T-cell (primary cell): Measurements from ENCODE around the gene S1PR4. TPM values are rescaled to one million over a fixed set of nuclear protein-coding genes. Genes with fewer than 3 reads are reported as not detected.

Source experiments
- ATAC-seq, 4 experiments: fragments of 200-7000 bp in 3 of 4; fragments of 150-1000 bp in 1 of 4; cut with Tn5 transposase; replicated peaks in 1 of 4; 1 replicate in 3 of 4; 2 replicates in 1 of 4; pipeline ENCODE4 v1.10.0; 2021; ENCODE audit warnings: moderate library complexity in 3 of 4, mild to moderate bottlenecking in 2 of 4, moderate number of reproducible peaks in 1 of 4
- CTCF ChIA-PET, 2 donors: fragments of 300-600 bp; sonication (Branson Sonifier 250); formaldehyde crosslinking; loops; one replicate each; lab custom pipeline; 2022; ENCODE audit warnings: antibody characterized with exemption in 2 of 2; lab: Charles Lee
- POLR2A ChIA-PET, 2 donors: fragments of 300-600 bp; sonication (Branson Sonifier 250); formaldehyde crosslinking; loops; one replicate each; lab custom pipeline; 2022; ENCODE audit warnings: antibody characterized with exemption in 2 of 2; lab: Charles Lee
- DNase-seq, 35 experiments: peaks; one replicate each; pipeline versions ENCODE4 v3.0.0 to v3.0.0-alpha.2; 2013 to 2023
- H3K27ac ChIP-seq: one replicate; pipeline ENCODE4 v1.5.1; 2013; ENCODE audit warnings: low read length
- H3K27me3 ChIP-seq, 2 experiments: replicated peaks in 1 of 2; 1 replicate in 1 of 2; 2 replicates in 1 of 2; pipeline versions ENCODE4 v1.6.1 to v1.7.0; 2013; ENCODE audit warnings: low read length in 1 of 2, mixed read lengths in 1 of 2; ENCODE audit not compliant: control insufficient read depth in 2 of 2, insufficient read depth in 2 of 2; ENCODE audit errors: extremely low read depth in 1 of 2
- H3K36me3 ChIP-seq, 2 donors: 1 replicate in 1 of 2; 2 replicates in 1 of 2; pipeline versions ENCODE4 v1.6.1 to v1.7.0; 2013; ENCODE audit warnings: low read length in 1 of 2; ENCODE audit not compliant: control insufficient read depth in 2 of 2, insufficient read depth in 1 of 2; ENCODE audit errors: extremely low read depth in 1 of 2
- H3K4me1 ChIP-seq, 2 experiments: 1 replicate in 1 of 2; 2 replicates in 1 of 2; pipeline versions ENCODE4 v1.6.1 to v1.7.0; 2013; ENCODE audit warnings: low read length in 2 of 2, mixed read lengths in 1 of 2; ENCODE audit not compliant: insufficient read depth in 2 of 2, control insufficient read depth in 1 of 2; ENCODE audit errors: extremely low read depth in 1 of 2
- H3K4me3 ChIP-seq, 2 donors: 1 replicate in 1 of 2; 2 replicates in 1 of 2; pipeline versions ENCODE4 v1.5.1 to v1.7.0; 2013; ENCODE audit warnings: mild to moderate bottlenecking in 2 of 2, low read length in 1 of 2, moderate library complexity in 1 of 2; ENCODE audit not compliant: control insufficient read depth in 1 of 2; ENCODE audit errors: extremely low read depth in 1 of 2
- H3K9me3 ChIP-seq: 2 replicates; pipeline ENCODE4 v1.7.0; 2013
- H3K27ac Mint-ChIP-seq, 2 donors: one replicate each; pipeline ENCODE4 v1.8.0; 2020 to 2021; ENCODE audit warnings: mild to moderate bottlenecking in 2 of 2, mixed read lengths in 2 of 2
- H3K27me3 Mint-ChIP-seq, 2 donors: one replicate each; pipeline ENCODE4 v1.8.0; 2021 to 2022; ENCODE audit warnings: mixed read lengths in 2 of 2
- H3K36me3 Mint-ChIP-seq: one replicate; pipeline ENCODE4 v1.8.0; 2021; ENCODE audit warnings: mixed read lengths
- H3K4me1 Mint-ChIP-seq, 3 donors: one replicate each; pipeline ENCODE4 v1.8.0; 2020 to 2022; ENCODE audit warnings: mixed read lengths in 3 of 3, mild to moderate bottlenecking in 1 of 3
- H3K4me3 Mint-ChIP-seq, 3 donors: one replicate each; pipeline ENCODE4 v1.8.0; 2020 to 2022; ENCODE audit warnings: mild to moderate bottlenecking in 3 of 3, mixed read lengths in 3 of 3, moderate library complexity in 3 of 3
- H3K9me3 Mint-ChIP-seq, 3 donors: one replicate each; pipeline ENCODE4 v1.8.0; 2020 to 2022; ENCODE audit warnings: mixed read lengths in 3 of 3
- WGBS: methylation state at CpG from one replicate; pipeline ENCODE4 v1.1.5; 2013; ENCODE audit warnings: missing lambda C conversion rate; ENCODE audit not compliant: insufficient coverage; 5-methylcytosine and 5-hydroxymethylcytosine counted together
- total RNA-seq, 35 experiments: library from RNA in 6 of 35; stranded (reverse) in 6 of 35; fragments of 120-200 nt in 1 of 35; gene quantifications; one replicate each; pipeline versions ENCODE4 v1.2.1 to v1.2.4 and lab custom pipeline; 2013 to 2026

Gene S1PR4
- total RNA-seq, 5 donors from 2014 or later (not counting 1 experiment from before 2014, with no cell fraction given), result 77.0 to 345 (median 324) TPM

DNA sequence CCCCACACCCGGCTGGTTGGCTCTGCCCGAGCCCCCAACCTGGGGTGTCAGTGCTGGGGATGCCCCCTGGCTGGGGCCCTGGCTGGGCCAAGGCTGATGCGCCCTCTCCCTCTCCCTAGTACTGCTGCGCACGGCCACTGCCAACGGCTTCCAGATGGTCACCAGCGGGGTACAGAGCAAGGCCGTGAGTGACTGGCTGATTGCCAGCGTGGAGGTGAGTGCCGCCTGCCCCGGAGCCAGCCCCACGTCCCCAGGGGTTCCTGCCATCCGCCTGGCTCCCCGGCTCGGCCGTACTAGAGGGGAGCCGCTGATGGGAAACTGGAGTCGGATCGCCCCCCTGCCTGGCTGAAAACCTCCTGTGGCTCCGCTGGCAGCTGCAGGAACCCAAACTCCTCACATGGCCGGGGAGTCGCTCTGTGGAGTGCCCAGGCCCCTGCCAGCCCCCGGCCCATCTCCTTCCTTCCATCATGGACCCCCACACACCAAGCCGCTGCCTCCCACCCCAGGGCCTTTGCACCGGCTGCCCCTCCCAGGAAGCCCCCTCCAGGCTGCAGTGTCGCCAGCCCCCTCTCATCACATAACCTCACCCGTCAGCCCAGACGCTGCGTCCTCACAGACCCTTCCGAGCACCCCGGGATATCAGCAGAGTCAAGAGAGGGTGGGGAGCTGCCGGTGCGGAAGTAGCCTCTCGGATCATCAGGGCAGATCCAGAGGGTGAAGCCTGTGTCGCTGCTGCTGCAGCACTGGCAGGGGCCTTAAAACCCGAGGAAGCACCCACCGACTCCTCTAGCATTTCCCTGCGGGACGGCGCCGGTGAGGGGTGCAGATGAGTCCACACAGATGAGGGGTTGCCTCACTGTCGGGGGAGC lies 17.7 kb downstream of the S1PR4 start:
- H3K27me3 Mint-ChIP-seq, result no peaks in the 10 kb centered on the region
- ATAC-seq (no peak), DNase-seq (no peak)
- no peaks in the 10 kb centered on the region for H3K27me3 ChIP-seq
- no peaks in the 10 kb centered on the region for H3K9me3 ChIP-seq
- no peaks in the 10 kb centered on the region for H3K4me1 Mint-ChIP-seq
- ChIA-PET POLR2A (no interaction called here), CTCF (no interaction called here)
- H3K4me1 ChIP-seq, result no peaks in the 10 kb centered on the region
- no peak overlapping the region for H3K4me3 Mint-ChIP-seq
- peaks cover 0 to 35% of the 10 kb centered on the region in 2 donors for H3K36me3 ChIP-seq
- H3K36me3 Mint-ChIP-seq, result peaks cover 14% of the 10 kb centered on the region
- no peak overlapping the region for H3K4me3 ChIP-seq
- H3K27ac Mint-ChIP-seq, result no peak overlapping the region
- 94% methylated on average over 36 of the region's 42 CpGs for WGBS
- no peaks in the 10 kb centered on the region for H3K9me3 Mint-ChIP-seq
- no peak overlapping the region for H3K27ac ChIP-seq

DNA sequence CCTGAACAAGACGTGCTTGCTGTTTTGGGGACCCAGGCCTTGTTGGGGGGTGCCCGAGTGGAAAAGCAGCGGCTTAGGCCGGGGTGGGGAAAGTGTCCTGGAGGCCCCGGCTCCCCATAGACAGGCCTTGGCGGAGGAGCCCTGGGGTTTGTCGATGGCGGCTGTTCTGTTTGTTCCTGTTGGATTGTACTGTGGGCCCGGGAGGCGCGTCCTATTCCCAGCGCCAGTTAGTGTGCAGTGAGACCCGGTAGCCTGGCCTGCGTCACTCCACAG lies 18.3 kb downstream of the S1PR4 start:
- Mint-ChIP-seq H3K4me3 (no peak overlapping the region), H3K27ac (no peak overlapping the region), H3K27me3 (no peaks in the 10 kb centered on the region), H3K36me3 (peaks cover 14% of the 10 kb centered on the region), H3K4me1 (no peaks in the 10 kb centered on the region), H3K9me3 (no peaks in the 10 kb centered on the region)
- WGBS, result 98% methylated on average over 14 of the region's 14 CpGs
- no peaks in the 10 kb centered on the region for H3K27me3 ChIP-seq
- no peaks in the 10 kb centered on the region for H3K9me3 ChIP-seq
- POLR2A ChIA-PET, result no interaction called here
- H3K4me3 ChIP-seq, result no peak overlapping the region
- DNase-seq, result no peak
- no peak for ATAC-seq
- H3K27ac ChIP-seq, result no peak overlapping the region
- peaks cover 0 to 33% of the 10 kb centered on the region in 2 donors for H3K36me3 ChIP-seq
- CTCF ChIA-PET, result no interaction called here
- H3K4me1 ChIP-seq, result no peaks in the 10 kb centered on the region

DNA sequence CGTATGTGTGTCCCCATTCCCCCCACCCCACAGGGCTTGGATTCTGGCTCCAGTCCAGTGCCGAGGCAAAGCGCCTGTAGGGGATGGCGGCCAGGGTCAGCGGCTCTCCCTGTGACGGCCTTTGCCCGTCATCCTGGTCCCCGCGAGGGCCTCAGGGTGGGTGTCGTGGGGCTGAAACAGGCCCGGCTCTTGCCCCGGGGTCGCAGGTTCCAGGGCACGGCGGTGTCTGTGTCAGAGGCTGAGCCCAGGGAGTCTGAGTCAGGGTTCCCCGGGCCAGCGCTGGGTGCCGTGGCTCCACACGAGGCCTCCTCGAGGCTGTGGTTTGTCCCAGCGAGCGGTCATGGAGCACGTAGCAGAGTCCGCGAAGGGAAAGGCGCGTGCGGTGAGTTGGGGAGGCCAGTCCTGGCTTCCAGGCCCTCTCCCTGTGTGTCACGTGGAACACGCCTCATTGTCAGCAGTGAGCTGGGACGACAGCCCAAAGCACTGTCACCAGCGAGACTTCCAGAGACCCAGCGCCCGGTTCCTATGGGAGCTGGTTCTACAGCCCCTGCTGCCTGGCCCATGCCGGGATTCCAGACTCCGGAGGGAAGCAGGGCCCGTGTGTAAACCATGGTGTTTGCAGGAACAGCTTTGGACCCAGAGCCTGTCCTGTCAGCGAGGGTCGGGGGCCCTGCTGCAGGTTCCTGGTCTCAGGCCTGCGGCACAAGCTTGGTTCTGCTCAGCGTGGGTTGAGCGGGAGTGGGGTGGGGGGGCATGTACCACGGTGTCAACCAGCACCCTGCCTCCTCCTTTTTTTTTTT lies 20.5 kb downstream of the S1PR4 start:
- ATAC-seq, result no peak
- POLR2A ChIA-PET, result interaction anchor here in 1 of 2 donors (0.6 kb wide), 1 partner anchor 251 kb away, joined by 7 read pairs; no protein-coding TSS in a partner anchor
- DNase-seq, result no peak
- H3K27me3 Mint-ChIP-seq, result no peaks in the 10 kb centered on the region
- no peaks in the 10 kb centered on the region for H3K27me3 ChIP-seq
- no peak overlapping the region for H3K4me3 Mint-ChIP-seq
- H3K36me3 Mint-ChIP-seq, result peaks cover 10% of the 10 kb centered on the region
- CTCF ChIA-PET, result interaction anchor here in 1 of 2 donors (0.6 kb wide), 1 partner anchor 10 kb away, joined by 3 read pairs; no protein-coding TSS in a partner anchor
- no peaks in the 10 kb centered on the region for H3K4me1 Mint-ChIP-seq
- no peaks in the 10 kb centered on the region for H3K4me1 ChIP-seq
- peaks cover 0 to 29% of the 10 kb centered on the region in 2 donors for H3K36me3 ChIP-seq
- no peak overlapping the region for H3K4me3 ChIP-seq
- no peak overlapping the region for H3K27ac Mint-ChIP-seq
- no peaks in the 10 kb centered on the region for H3K9me3 ChIP-seq
- WGBS, result 97% methylated on average over 38 of the region's 43 CpGs
- H3K9me3 Mint-ChIP-seq, result no peaks in the 10 kb centered on the region
- no peak overlapping the region for H3K27ac ChIP-seq

DNA sequence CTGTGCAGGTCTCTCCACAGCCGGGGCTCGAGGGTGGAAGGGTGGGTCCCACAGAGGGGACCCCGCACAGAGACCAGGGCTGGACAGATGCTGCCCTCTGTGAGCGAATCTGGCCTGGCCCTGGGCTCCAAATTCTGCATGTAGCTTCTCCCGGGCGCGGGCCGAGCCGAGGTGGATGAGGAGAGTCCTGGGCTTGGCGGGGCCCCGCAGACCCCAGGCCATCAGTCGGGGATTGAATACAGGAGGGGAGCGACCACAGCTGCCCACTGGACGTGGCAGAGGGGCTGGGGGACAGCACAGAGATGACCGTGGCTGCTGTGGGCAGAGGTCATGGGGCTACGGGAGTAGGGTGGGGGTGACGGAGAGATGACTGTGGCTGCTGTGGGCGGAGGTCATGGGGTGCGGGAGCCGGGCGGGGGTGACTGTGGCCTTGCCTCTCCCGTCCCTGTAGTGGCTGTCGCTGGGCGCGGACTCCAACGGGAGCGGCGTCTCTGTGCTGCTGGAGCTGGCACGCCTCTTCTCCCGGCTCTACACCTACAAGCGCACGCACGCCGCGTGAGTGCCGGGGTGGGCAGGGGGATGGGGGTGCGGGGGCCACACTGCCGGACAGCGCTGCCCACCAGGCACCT lies 22.6 kb downstream of the S1PR4 start:
- ChIA-PET POLR2A (no interaction called here), CTCF (no interaction called here)
- Histone ChIP-seq H3K36me3 (peaks cover 0 to 35% of the 10 kb centered on the region in 2 donors), H3K4me3 (no peak overlapping the region), H3K27me3 (no peaks in the 10 kb centered on the region), H3K4me1 (no peaks in the 10 kb centered on the region), H3K27ac (no peak overlapping the region), H3K9me3 (no peaks in the 10 kb centered on the region)
- Mint-ChIP-seq H3K27ac (no peak overlapping the region), H3K36me3 (no peaks in the 10 kb centered on the region), H3K27me3 (no peaks in the 10 kb centered on the region), H3K9me3 (no peaks in the 10 kb centered on the region), H3K4me3 (no peak overlapping the region), H3K4me1 (no peaks in the 10 kb centered on the region)
- ATAC-seq (no peak), DNase-seq (no peak)
- 94% methylated on average over 37 of the region's 39 CpGs for WGBS

DNA sequence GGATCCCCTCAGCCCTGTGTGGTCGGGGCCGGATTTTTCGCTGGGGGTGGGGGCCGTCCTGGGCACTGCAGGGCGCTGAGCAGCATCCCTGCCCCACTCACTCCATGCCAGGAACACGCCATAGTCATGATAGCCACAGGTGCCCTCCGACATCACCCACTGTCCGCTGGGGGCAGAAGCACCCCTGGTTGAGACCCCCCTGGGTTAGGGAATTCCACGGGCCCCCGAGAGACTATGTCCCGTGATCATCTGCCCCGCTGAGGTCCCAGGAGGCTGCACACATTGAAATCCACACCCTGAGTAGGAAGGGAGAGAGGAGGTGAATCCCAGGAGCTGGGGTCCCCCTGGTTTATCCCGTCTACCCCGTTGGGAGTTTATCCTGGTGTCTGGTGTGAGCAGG lies 23.3 kb downstream of the S1PR4 start:
- Histone ChIP-seq H3K27me3 (no peaks in the 10 kb centered on the region), H3K4me3 (no peak overlapping the region), H3K4me1 (no peaks in the 10 kb centered on the region), H3K36me3 (peaks cover 4 to 32% of the 10 kb centered on the region in 2 donors), H3K27ac (no peak overlapping the region), H3K9me3 (no peaks in the 10 kb centered on the region)
- ChIA-PET POLR2A (no interaction called here), CTCF (no interaction called here)
- 96% methylated on average over 5 of the region's 14 CpGs for WGBS
- Mint-ChIP-seq H3K4me3 (no peak overlapping the region), H3K27me3 (no peaks in the 10 kb centered on the region), H3K36me3 (no peaks in the 10 kb centered on the region), H3K9me3 (no peaks in the 10 kb centered on the region), H3K27ac (no peak overlapping the region), H3K4me1 (no peaks in the 10 kb centered on the region)
- ATAC-seq (no peak), DNase-seq (no peak)

DNA sequence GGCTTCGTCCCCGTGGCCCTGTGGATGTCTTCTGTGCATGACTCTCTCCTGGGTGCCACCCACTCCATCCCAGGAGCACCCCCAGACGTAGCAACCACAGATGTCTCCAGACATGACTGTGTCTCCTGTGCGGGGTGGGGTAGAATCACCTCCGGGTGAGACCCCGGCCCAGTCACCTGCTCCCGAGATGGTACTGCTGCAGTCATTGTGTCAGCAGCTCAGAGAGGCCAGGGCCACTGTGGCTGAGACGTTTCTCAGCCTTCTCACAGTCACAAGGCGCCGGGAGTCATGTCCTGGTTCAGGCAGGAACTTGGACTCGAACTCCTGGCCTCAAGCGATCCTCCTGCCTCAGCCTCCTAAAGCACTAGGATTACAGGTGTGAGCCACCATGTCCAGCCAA lies 23.8 kb downstream of the S1PR4 start:
- Mint-ChIP-seq H3K9me3 (no peaks in the 10 kb centered on the region), H3K27ac (no peak overlapping the region), H3K36me3 (no peaks in the 10 kb centered on the region), H3K4me1 (no peaks in the 10 kb centered on the region), H3K4me3 (no peak overlapping the region), H3K27me3 (no peaks in the 10 kb centered on the region)
- Histone ChIP-seq H3K4me1 (no peaks in the 10 kb centered on the region), H3K27ac (no peak overlapping the region), H3K4me3 (no peak overlapping the region), H3K9me3 (no peaks in the 10 kb centered on the region), H3K27me3 (no peaks in the 10 kb centered on the region), H3K36me3 (peaks cover 8 to 36% of the 10 kb centered on the region in 2 donors)
- no peak for ATAC-seq
- CTCF ChIA-PET, result interaction anchor here in 1 of 2 donors (0.6 kb wide), 1 partner anchor 251 kb away, joined by 3 read pairs; no protein-coding TSS in a partner anchor
- no peak for DNase-seq
- 94% methylated on average over 9 of the region's 12 CpGs for WGBS
- POLR2A ChIA-PET, result no interaction called here
